MCF 10A (cell line): ENCODE measurements around the gene RASGRP4. TPM values are rescaled to one million over a fixed set of nuclear protein-coding genes. Genes with fewer than 3 reads are reported as not detected.

Experiments
- BruUV-seq: library from RNA; stranded (reverse); fragments of 400-500 nt; replicated peaks from 2 replicates; lab custom pipeline; 2021; lab: Mats Ljungman, UMichigan
- CTCF ChIA-PET: fragments of 300-600 bp; sonication (Branson Sonifier 250); formaldehyde crosslinking; extraction: SDS; loops from one replicate; lab custom pipeline; 2021; ENCODE audit warnings: antibody characterized with exemption, inconsistent platforms; lab: Yijun Ruan, JAX
- POLR2A ChIA-PET: fragments of 300-600, 350-650 bp; sonication (Branson Sonifier 250); formaldehyde crosslinking; extraction: SDS; loops from one replicate; lab custom pipeline; 2020; ENCODE audit warnings: antibody characterized with exemption, inconsistent platforms; lab: Yijun Ruan, JAX
- DNase-seq: peaks from one replicate; pipeline ENCODE4 v3.0.0-alpha.2; 2018; ENCODE audit not compliant: unreplicated experiment
- H3K27ac Mint-ChIP-seq: one replicate; pipeline ENCODE4 v1.8.0; 2022; ENCODE audit warnings: mild to moderate bottlenecking, low read depth, mixed read lengths; ENCODE audit not compliant: unreplicated experiment
- H3K27me3 Mint-ChIP-seq: one replicate; pipeline ENCODE4 v1.8.0; 2022; ENCODE audit warnings: mixed read lengths; ENCODE audit not compliant: insufficient read depth, unreplicated experiment
- H3K36me3 Mint-ChIP-seq: one replicate; pipeline ENCODE4 v1.8.0; 2022; ENCODE audit warnings: mild to moderate bottlenecking, moderate library complexity, mixed read lengths; ENCODE audit not compliant: insufficient read depth, unreplicated experiment
- H3K4me1 Mint-ChIP-seq: one replicate; pipeline ENCODE4 v1.8.0; 2022; ENCODE audit warnings: mixed read lengths; ENCODE audit not compliant: insufficient read depth, unreplicated experiment
- H3K4me3 Mint-ChIP-seq: one replicate; pipeline ENCODE4 v1.8.0; 2022; ENCODE audit warnings: mild to moderate bottlenecking, moderate library complexity, mixed read lengths; ENCODE audit not compliant: unreplicated experiment
- H3K9me3 Mint-ChIP-seq: one replicate; pipeline ENCODE4 v1.8.0; 2022; ENCODE audit warnings: mixed read lengths; ENCODE audit not compliant: unreplicated experiment
- CTCF ChIP-seq: fragments of 200-600 bp; IDR thresholded peaks from one replicate; pipeline ENCODE4 v1.8.0; 2022; ENCODE audit warnings: antibody characterized with exemption, mild to moderate bottlenecking; ENCODE audit not compliant: unreplicated experiment
- intact Hi-C: fragments of 100-400 bp; cut with micrococcal nuclease; formaldehyde crosslinking; loops from 2 replicates; pipeline ENCODE4 v1.14.1; 2022
- total RNA-seq: library from RNA; stranded (reverse); gene quantifications from 2 replicates; pipeline ENCODE4 v1.2.3, GENCODE V29; 2022

Gene RASGRP4
- total RNA-seq, 1 experiment from 2014 or later, result not detected

DNA sequence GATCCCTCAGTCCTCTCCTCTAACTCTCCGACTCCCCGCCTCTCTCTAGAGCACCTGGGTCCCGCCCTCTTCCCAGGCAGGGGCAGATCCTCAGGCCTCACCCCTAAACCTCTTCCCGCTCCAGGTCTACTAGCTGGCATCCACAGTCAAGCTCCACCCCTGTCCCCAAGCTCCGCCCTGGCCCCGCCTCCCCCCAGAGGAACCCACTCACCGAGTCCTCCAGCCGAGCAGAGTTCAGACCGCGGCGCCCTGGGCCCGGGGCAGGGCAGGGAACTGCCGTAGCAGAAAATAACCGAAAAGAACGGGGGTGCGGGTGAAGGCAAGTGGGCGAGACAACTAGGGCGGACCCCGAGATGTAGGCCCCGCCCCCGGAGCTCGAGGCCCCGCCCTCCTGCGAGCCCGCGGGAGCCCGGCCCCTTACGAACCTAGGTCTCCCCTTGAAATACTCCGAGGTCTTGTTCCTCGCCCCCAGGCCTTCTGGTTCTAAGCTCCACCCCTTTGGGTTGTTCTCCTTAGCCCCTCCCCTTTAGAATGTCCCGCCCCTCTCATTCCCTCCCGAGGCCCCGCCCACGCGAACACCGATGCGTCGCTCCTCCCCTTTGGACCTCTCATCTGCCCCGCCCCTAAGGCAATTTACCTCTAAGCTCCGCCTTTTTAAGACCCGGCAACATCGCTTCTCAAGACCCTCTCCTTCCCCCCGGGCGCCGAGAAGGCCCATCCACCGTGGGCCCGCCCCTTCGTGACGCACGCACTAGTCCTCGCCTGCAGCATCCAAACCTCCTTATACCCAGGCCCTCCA, 38.3 kb downstream of the RASGRP4 start, which contains the start of gene GGN:
GGN (minus strand) TSS at position 485 of the 799 bp plus-strand sequence. CDS start 773 bp downstream, outside the sequence.
- Mint-ChIP-seq H3K27me3 (no peaks in the 10 kb centered on the region), H3K9me3 (no peaks in the 10 kb centered on the region), H3K4me1 (peaks cover 16% of the 10 kb centered on the region), H3K36me3 (peaks cover 20% of the 10 kb centered on the region), H3K4me3 (peak within 1 kb of the TSS; percentile 86), H3K27ac (no peak within 1 kb of the TSS)
- no TSS peak for BruUV-seq
- TF ChIP-seq CTCF, result no peak
- POLR2A ChIA-PET, result interaction anchor here (0.6 to 4.0 kb wide), 8 partner anchors 10 to 1004 kb away, joined by 3 to 46 read pairs (median 4); partner anchors contain the start of genes C19orf33, FAM98C, MED29 and MRPS12
- DNase-seq, result peak; percentile 97
- intact Hi-C loops, result loop anchor here (1.0 to 2.0 kb wide), 2 partner anchors 12 to 51 kb away; no protein-coding TSS in a partner anchor
- CTCF ChIA-PET, result interaction anchor here (0.6 to 1.6 kb wide), 5 partner anchors 89 to 471 kb away, joined by 3 to 5 read pairs (median 4); no protein-coding TSS in a partner anchor

DNA sequence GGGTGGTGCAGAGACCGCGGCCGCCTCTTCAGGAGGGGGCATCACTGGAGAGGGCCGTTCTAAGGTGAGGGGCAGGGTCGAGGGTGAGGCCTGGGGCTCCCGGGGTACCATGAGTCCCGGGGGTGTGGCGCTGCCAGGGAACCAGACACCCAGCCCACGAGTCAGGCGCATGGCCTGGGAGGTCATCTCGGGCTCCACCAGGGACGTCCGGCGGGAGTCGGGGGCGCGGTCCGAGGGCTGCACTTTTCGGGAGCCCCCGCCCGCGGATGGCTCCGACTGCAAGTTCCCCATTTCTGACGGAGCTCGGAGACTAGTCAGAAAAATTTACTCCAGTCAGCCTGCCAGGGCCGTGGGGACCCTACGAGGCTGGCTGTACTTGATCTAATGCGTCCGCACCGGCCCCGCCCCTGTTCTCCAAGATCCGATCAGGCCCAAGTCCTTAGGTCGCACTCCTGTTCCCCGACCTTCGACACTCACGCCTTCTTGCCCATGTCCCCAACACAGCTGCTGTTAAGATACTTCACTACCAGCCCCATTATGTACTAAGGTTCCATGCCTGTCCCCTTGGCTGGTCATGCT, 39.0 kb downstream of the RASGRP4 start:
- intact Hi-C loops, result loop anchor here (1.0 kb wide), 1 partner anchor 12 kb away; no protein-coding TSS in a partner anchor
- Mint-ChIP-seq H3K4me1 (peaks cover 16% of the 10 kb centered on the region), H3K27me3 (no peaks in the 10 kb centered on the region), H3K4me3 (peak overlapping the region; percentile 86), H3K9me3 (no peaks in the 10 kb centered on the region), H3K27ac (no peak overlapping the region), H3K36me3 (peaks cover 26% of the 10 kb centered on the region)
- no peak for DNase-seq
- TF ChIP-seq CTCF, result no peak
- ChIA-PET CTCF (interaction anchor here (1.6 kb wide), 1 partner anchor 153 kb away, joined by 5 read pairs; no protein-coding TSS in a partner anchor), POLR2A (interaction anchor here (1.2 to 4.0 kb wide), 6 partner anchors 9 to 1004 kb away, joined by 3 to 46 read pairs (median 4); partner anchors contain the start of genes C19orf33, FAM98C, MED29 and MRPS12)
- BruUV-seq, result no TSS peak

DNA sequence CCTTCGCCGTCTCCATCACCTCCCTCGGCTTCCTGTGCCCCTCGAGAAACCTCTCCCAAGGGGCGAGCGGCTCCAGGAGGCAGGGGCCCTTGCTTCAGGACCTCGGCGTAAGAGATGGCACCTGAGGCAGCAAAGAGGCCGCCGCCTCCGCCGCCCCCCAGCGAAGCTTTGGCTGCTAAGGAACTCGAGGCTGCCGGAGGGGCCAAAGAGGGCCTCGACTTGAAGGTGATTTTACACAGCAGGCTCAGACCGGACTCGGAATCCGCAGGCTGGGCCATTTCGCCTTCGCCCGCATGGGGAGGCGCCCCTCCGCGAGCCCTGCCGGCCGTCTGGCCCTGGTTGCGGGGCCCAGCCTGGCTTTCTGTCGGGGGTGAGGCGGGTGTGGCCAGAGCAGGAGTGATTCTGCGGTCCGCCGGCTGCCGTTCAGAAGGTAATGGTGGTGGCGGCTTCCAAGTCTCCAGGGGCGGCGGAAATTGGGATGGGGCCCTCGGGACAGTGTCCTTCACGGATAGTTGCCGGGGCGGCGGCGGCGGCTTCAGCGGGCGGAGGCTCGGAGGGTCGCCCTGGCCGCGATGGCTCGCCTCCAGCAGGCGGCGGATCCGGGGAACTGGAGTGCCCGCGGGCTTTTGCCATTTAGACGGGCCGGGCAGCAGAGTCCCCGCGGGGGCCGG, 39.6 kb downstream of the RASGRP4 start:
- H3K27ac Mint-ChIP-seq, result no peak overlapping the region
- peaks cover 32% of the 10 kb centered on the region for H3K36me3 Mint-ChIP-seq
- intact Hi-C loops, result no loop called here
- ChIA-PET POLR2A (interaction anchor here (1.4 to 4.0 kb wide), 3 partner anchors 9 to 82 kb away, joined by 3 to 46 read pairs (median 4); partner anchors contain the start of genes C19orf33 and PSMD8), CTCF (no interaction called here)
- TF ChIP-seq CTCF, result no peak
- H3K4me3 Mint-ChIP-seq, result no peak overlapping the region
- H3K4me1 Mint-ChIP-seq, result peaks cover 16% of the 10 kb centered on the region
- H3K27me3 Mint-ChIP-seq, result no peaks in the 10 kb centered on the region
- BruUV-seq, result no TSS peak
- H3K9me3 Mint-ChIP-seq, result no peaks in the 10 kb centered on the region
- DNase-seq, result no peak
